WTC11 (cell line): ENCODE measurements around the gene LCTL. TPM values are rescaled to one million over a fixed set of nuclear protein-coding genes. Genes with fewer than 3 reads are reported as not detected.
A peak's percentile ranks its signal among the peaks of the same experiment; 100 is the strongest.

Experiments
- AR ChIP-seq: fragments of 250-450 bp; sonication (Bioruptor Pico); IDR thresholded peaks from 2 replicates; pipeline ENCODE4 v1.9.0; 2021; ENCODE audit warnings: mild to moderate bottlenecking
- CREB1 ChIP-seq: sonication (generic); formaldehyde crosslinking; IDR thresholded peaks from 2 replicates; pipeline ENCODE4 v1.8.0; 2023; ENCODE audit warnings: mild to moderate bottlenecking, missing genetic modification reagents
- E2F4 ChIP-seq: sonication (generic); formaldehyde crosslinking; IDR thresholded peaks from 2 replicates; pipeline ENCODE4 v1.8.1; 2022; ENCODE audit warnings: low read depth, mild to moderate bottlenecking, moderate library complexity, missing genetic modification reagents, borderline replicate concordance
- FOXJ3 ChIP-seq: sonication (generic); formaldehyde crosslinking; IDR thresholded peaks from 2 replicates; pipeline ENCODE4 v1.9.0; 2021; ENCODE audit warnings: missing genetic modification reagents, mild to moderate bottlenecking, borderline replicate concordance
- GRHL2 ChIP-seq: fragments of 250-450 bp; sonication (Bioruptor Pico); IDR thresholded peaks from 2 replicates; pipeline ENCODE4 v1.8.0; 2022; ENCODE audit warnings: mild to moderate bottlenecking, moderate library complexity; ENCODE audit not compliant: insufficient replicate concordance, severe bottlenecking
- GTF2I ChIP-seq: fragments of 250-450 bp; sonication (Bioruptor Pico); conservative IDR thresholded peaks from 2 replicates; pipeline ENCODE4 v1.4.0; 2021; ENCODE audit warnings: mild to moderate bottlenecking
- HMGA2 ChIP-seq: fragments of 250-450 bp; sonication (Bioruptor Pico); IDR thresholded peaks from 2 replicates; pipeline ENCODE4 v1.4.0; 2021; ENCODE audit warnings: mild to moderate bottlenecking, moderate library complexity
- IRF1 ChIP-seq: sonication (generic); formaldehyde crosslinking; IDR thresholded peaks from 2 replicates; pipeline ENCODE4 v1.8.0; 2023; ENCODE audit warnings: missing genetic modification reagents
- IRF2 ChIP-seq: sonication (generic); formaldehyde crosslinking; IDR thresholded peaks from 2 replicates; pipeline ENCODE4 v1.8.0; 2022; ENCODE audit warnings: low read depth, missing genetic modification reagents, borderline replicate concordance
- NFATC4 ChIP-seq: fragments of 250-450 bp; sonication (Bioruptor Pico); IDR thresholded peaks from 2 replicates; pipeline ENCODE4 v1.9.0; 2021; ENCODE audit warnings: mild to moderate bottlenecking
- NFYB ChIP-seq: sonication (generic); formaldehyde crosslinking; conservative IDR thresholded peaks from 2 replicates; pipeline ENCODE4 v1.8.0; 2022; ENCODE audit warnings: low read depth, missing genetic modification reagents
- PRRX2 ChIP-seq: fragments of 250-450 bp; sonication (Bioruptor Pico); IDR thresholded peaks from 2 replicates; pipeline ENCODE4 v1.8.0; 2021; ENCODE audit warnings: mild to moderate bottlenecking
- RORB ChIP-seq: fragments of 250-450 bp; sonication (Bioruptor Pico); IDR thresholded peaks from 2 replicates; pipeline ENCODE4 v1.9.0; 2021; ENCODE audit warnings: mild to moderate bottlenecking
- SMAD3 ChIP-seq: sonication (generic); formaldehyde crosslinking; IDR thresholded peaks from 2 replicates; pipeline ENCODE4 v1.8.0; 2022; ENCODE audit warnings: missing genetic modification reagents, mild to moderate bottlenecking, borderline replicate concordance
- ZBTB21 ChIP-seq: sonication (generic); formaldehyde crosslinking; IDR thresholded peaks from 2 replicates; pipeline ENCODE4 v1.8.1; 2023; ENCODE audit warnings: mild to moderate bottlenecking, missing genetic modification reagents, borderline replicate concordance
- ZNF219 ChIP-seq: sonication (generic); formaldehyde crosslinking; IDR thresholded peaks from 2 replicates; pipeline ENCODE4 v1.8.0; 2023; ENCODE audit warnings: missing genetic modification reagents, mild to moderate bottlenecking, borderline replicate concordance
- ZNF232 ChIP-seq: sonication (generic); formaldehyde crosslinking; IDR thresholded peaks from 2 replicates; pipeline ENCODE4 v1.8.0; 2022; ENCODE audit warnings: mild to moderate bottlenecking, missing genetic modification reagents
- ZNF416 ChIP-seq: fragments of 250-450 bp; sonication (Bioruptor Pico); IDR thresholded peaks from 2 replicates; pipeline ENCODE4 v1.9.0; 2021; ENCODE audit warnings: mild to moderate bottlenecking, inconsistent platforms
- total RNA-seq: library from RNA; stranded (reverse); gene quantifications from 3 replicates; pipeline ENCODE4 v1.2.3, GENCODE V29; 2021
- TF ChIP-seq, protein P1 (sequence below): sonication (generic); formaldehyde crosslinking; IDR thresholded peaks from 2 replicates; pipeline ENCODE4 v1.8.0; 2022; ENCODE audit warnings: mild to moderate bottlenecking, missing genetic modification reagents
- TF ChIP-seq, protein P2 (sequence below): sonication (generic); formaldehyde crosslinking; IDR thresholded peaks from 2 replicates; pipeline ENCODE4 v1.8.0; 2022; ENCODE audit warnings: mild to moderate bottlenecking, missing genetic modification reagents
- TF ChIP-seq, protein P3 (sequence below): sonication (generic); formaldehyde crosslinking; conservative IDR thresholded peaks from 2 replicates; pipeline ENCODE4 v1.8.1; 2023; ENCODE audit warnings: mild to moderate bottlenecking, low read depth, missing genetic modification reagents, moderate library complexity
- TF ChIP-seq, protein P4 (sequence below): sonication (generic); formaldehyde crosslinking; IDR thresholded peaks from 2 replicates; pipeline ENCODE4 v1.8.1; 2023; ENCODE audit warnings: mild to moderate bottlenecking, missing genetic modification reagents, moderate library complexity
- TF ChIP-seq, protein P5 (sequence below): sonication (generic); formaldehyde crosslinking; IDR thresholded peaks from 2 replicates; pipeline ENCODE4 v1.8.1; 2022; ENCODE audit warnings: mild to moderate bottlenecking, missing genetic modification reagents, moderate library complexity, borderline replicate concordance

The LCTL gene
- total RNA-seq, 1 experiment from 2014 or later = 2.2 TPM

- TF ChIP-seq AR (peak; percentile 11; the same call in 1 of the 2 replicates), SMAD3 (CRISPR knock-in tag) (peak; percentile 77; the same call in 1 of the 2 replicates), RORB (CRISPR knock-in tag) (no peak), NFYB (CRISPR knock-in tag) (no peak), CREB1 (0 out of 2 replicates have a peak, but pooled peaks have one; percentile 53), ZNF232 (CRISPR knock-in tag) (no peak), ZNF416 (CRISPR knock-in tag) (no peak; the same call in 1 of the 2 replicates), NFATC4 (CRISPR knock-in tag) (peak; percentile 16; the same call in 1 of the 2 replicates), PRRX2 (CRISPR knock-in tag) (no peak), FOXJ3 (CRISPR knock-in tag) (no peak), GRHL2 (CRISPR knock-in tag) (no peak), GTF2I (peak; percentile 99), ZBTB21 (CRISPR knock-in tag) (no peak), E2F4 (no peak), IRF2 (CRISPR knock-in tag) (no peak), ZNF219 (CRISPR knock-in tag) (0 out of 2 replicates have a peak, but pooled peaks have one; percentile 50), IRF1 (CRISPR knock-in tag) (no peak), HMGA2 (no peak; the same call in 1 of the 2 replicates)
- TF ChIP-seq, protein P1, sequence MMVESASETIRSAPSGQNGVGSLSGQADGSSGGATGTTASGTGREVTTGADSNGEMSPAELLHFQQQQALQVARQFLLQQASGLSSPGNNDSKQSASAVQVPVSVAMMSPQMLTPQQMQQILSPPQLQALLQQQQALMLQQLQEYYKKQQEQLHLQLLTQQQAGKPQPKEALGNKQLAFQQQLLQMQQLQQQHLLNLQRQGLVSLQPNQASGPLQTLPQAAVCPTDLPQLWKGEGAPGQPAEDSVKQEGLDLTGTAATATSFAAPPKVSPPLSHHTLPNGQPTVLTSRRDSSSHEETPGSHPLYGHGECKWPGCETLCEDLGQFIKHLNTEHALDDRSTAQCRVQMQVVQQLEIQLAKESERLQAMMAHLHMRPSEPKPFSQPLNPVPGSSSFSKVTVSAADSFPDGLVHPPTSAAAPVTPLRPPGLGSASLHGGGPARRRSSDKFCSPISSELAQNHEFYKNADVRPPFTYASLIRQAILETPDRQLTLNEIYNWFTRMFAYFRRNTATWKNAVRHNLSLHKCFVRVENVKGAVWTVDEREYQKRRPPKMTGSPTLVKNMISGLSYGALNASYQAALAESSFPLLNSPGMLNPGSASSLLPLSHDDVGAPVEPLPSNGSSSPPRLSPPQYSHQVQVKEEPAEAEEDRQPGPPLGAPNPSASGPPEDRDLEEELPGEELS (CRISPR knock-in tag) = no peak
- TF ChIP-seq, protein P2, sequence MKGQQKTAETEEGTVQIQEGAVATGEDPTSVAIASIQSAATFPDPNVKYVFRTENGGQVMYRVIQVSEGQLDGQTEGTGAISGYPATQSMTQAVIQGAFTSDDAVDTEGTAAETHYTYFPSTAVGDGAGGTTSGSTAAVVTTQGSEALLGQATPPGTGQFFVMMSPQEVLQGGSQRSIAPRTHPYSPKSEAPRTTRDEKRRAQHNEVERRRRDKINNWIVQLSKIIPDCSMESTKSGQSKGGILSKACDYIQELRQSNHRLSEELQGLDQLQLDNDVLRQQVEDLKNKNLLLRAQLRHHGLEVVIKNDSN (CRISPR knock-in tag) = 0 out of 2 replicates have a peak, but pooled peaks have one; percentile 39
- TF ChIP-seq, protein P3, sequence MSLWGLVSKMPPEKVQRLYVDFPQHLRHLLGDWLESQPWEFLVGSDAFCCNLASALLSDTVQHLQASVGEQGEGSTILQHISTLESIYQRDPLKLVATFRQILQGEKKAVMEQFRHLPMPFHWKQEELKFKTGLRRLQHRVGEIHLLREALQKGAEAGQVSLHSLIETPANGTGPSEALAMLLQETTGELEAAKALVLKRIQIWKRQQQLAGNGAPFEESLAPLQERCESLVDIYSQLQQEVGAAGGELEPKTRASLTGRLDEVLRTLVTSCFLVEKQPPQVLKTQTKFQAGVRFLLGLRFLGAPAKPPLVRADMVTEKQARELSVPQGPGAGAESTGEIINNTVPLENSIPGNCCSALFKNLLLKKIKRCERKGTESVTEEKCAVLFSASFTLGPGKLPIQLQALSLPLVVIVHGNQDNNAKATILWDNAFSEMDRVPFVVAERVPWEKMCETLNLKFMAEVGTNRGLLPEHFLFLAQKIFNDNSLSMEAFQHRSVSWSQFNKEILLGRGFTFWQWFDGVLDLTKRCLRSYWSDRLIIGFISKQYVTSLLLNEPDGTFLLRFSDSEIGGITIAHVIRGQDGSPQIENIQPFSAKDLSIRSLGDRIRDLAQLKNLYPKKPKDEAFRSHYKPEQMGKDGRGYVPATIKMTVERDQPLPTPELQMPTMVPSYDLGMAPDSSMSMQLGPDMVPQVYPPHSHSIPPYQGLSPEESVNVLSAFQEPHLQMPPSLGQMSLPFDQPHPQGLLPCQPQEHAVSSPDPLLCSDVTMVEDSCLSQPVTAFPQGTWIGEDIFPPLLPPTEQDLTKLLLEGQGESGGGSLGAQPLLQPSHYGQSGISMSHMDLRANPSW (CRISPR knock-in tag) = no peak
- TF ChIP-seq, protein P4, sequence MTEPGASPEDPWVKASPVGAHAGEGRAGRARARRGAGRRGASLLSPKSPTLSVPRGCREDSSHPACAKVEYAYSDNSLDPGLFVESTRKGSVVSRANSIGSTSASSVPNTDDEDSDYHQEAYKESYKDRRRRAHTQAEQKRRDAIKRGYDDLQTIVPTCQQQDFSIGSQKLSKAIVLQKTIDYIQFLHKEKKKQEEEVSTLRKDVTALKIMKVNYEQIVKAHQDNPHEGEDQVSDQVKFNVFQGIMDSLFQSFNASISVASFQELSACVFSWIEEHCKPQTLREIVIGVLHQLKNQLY (CRISPR knock-in tag) = no peak
- TF ChIP-seq, protein P5, sequence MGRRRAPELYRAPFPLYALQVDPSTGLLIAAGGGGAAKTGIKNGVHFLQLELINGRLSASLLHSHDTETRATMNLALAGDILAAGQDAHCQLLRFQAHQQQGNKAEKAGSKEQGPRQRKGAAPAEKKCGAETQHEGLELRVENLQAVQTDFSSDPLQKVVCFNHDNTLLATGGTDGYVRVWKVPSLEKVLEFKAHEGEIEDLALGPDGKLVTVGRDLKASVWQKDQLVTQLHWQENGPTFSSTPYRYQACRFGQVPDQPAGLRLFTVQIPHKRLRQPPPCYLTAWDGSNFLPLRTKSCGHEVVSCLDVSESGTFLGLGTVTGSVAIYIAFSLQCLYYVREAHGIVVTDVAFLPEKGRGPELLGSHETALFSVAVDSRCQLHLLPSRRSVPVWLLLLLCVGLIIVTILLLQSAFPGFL = no peak
Observed at GRCh38 chr15:66504563-66505429, 61.0 kb downstream of the LCTL start, which contains the start of the genes RPL4 and ZWILCH (continued).
